ENCODE results near the gene TXLNA. TPM values are rescaled to one million over a fixed set of nuclear protein-coding genes. Genes with fewer than 3 reads are reported as not detected.

The TXLNA gene
- total RNA-seq, result 26.3 TPM

DNA sequence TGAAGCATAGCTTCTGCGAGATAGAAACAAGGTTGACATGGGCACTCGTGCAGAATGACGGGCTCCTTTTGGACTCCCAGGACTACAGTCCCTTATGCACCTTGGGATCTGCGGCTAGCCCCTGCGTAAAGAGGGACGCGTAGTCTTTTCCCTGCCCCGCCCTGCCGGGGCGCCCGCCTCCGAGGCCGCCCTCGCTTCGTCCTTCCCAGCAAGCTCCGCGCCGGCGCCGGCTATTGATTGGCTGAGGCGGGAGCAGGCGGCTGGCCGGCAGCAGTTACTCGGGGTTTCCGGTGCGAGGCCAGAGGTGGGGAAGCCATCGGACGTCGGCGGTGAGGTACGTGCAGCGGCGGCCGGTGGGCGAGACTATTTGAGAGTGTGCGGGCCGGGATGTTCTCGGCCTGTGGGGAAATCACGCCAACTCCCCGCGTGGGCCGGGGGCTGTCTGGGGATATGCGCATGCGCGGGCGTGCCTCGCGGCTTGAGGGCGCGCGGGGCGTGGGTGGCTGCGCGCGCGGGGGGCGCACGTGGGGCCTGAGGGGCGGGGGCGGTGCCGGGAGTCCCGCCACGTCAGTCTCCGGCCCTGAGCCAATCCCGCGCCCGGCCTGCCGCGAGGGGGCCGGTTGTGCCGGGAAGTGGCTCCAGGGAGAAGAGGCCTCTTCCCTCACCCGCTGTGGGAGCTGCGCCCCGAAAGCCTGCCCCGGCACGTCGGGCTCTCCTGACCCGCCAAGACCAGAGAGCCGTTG lies at the start of gene TXLNA:
Gene TXLNA, plus strand, starts transcription at position 233 of the 743 bp plus-strand sequence. CDS start 671 bp downstream, outside the sequence.

DNA sequence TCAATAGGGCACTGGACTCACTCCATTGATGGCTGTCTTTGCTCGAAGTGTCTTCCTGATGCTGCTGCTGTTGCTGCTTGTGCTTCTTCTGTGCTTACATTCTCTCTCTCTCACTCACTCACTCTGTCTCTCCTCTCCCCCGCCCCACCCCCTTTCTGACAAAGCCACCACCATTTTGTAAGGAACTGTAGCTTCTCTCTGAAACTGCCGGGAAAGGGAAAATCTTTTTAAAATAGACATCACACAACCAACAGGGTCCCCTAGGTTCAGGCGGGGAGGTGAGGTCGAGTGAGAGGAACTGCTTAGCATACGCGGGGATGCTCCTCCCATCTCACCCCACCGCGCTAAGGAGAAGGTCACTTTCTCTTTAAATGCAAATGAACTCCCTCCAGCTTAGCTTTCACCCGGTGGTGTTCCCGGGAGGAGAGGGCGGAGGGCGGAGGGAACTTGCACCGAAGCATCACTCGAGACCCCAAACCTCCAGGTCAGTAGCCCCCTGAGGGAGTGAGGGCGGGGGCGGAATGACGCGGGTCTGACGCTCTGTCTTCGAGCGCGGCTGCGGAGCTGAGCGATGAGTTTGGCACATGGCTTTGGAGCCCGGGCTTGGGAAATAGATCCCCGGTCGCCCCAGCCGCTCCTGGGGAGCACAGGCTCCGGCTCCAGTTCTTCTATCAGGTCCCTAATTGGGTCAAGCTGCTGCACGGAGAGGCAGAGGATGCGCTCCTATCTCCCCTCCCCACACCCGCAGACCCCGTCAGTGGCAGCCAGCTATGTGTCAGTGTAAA lies 20.9 kb downstream of the TXLNA start, which contains the start of gene CCDC28B:
Gene CCDC28B, plus strand, starts transcription at position 370 of the 785 bp plus-strand sequence. CDS start 1,341 bp downstream, outside the sequence.

DNA sequence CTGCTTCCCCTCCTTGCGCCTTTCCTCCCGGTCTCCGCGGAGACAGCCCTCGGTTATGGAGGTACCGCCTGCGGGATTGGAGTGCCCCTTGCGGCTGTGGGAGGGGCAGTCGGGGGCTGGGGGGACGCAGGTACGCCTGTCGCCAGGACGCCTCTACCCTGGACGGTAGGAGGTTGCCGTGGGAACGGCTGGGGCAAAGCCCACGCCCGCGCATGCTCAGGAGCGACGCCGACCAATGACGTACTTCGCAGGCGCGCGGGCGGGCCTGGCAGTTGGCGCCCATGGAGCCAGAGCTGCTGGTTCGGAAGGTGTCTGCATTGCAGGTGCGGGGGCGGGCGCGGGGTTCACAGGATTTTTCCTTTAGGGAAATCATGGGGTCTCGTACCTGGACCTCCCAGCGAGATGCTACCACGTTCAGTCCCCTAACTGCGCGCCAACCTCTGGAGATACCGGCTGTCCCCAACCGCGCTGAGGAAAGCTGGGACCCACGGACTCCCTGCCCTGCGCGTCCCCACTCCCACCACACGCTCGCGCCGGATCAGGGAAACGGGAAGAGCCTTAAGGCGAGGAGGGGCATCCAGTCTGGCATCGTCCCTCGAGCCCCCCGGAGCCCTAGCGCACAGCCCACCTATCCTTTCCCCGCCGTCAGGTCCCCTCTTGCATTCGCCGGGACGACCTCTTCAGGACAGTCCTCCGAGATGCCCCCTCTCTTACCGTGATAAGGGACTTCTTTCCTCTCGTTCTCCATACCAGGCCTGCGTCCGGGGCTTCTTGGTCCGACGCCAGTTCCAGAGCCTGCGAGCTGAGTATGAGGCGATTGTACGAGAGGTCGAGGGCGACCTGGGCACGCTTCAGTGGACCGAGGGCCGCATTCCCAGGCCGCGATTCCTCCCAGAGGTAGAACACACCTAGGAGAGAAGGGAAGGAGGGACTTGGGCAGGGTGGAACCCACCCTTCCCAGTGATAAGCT lies 26.2 kb downstream of the TXLNA start, which contains the start of gene IQCC:
Gene IQCC, plus strand, starts transcription at position 271 of the 970 bp plus-strand sequence. Its CDS starts 11 bp downstream, at position 282.

DNA sequence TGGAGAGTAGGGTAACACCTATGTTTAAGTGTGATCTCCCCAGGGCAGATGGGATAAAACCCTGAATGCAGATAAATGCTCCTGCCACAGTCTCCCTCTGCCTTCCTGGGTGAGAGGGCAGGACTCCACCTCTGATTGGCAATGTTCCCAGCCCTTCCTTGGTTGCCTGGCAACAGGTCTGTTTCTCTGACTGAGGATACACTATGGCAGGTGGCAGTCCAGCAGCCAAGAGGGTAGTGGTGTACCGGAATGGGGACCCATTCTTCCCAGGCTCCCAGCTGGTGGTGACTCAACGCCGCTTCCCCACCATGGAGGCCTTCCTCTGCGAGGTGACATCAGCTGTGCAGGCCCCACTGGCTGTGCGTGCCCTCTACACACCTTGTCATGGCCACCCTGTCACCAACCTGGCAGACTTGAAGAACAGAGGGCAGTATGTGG lies 29.4 kb downstream of the TXLNA start, which contains the start of gene DCDC2B:
Gene DCDC2B, plus strand, starts transcription at position 199 of the 438 bp plus-strand sequence. Its CDS starts 5 bp downstream, at position 204.

DNA sequence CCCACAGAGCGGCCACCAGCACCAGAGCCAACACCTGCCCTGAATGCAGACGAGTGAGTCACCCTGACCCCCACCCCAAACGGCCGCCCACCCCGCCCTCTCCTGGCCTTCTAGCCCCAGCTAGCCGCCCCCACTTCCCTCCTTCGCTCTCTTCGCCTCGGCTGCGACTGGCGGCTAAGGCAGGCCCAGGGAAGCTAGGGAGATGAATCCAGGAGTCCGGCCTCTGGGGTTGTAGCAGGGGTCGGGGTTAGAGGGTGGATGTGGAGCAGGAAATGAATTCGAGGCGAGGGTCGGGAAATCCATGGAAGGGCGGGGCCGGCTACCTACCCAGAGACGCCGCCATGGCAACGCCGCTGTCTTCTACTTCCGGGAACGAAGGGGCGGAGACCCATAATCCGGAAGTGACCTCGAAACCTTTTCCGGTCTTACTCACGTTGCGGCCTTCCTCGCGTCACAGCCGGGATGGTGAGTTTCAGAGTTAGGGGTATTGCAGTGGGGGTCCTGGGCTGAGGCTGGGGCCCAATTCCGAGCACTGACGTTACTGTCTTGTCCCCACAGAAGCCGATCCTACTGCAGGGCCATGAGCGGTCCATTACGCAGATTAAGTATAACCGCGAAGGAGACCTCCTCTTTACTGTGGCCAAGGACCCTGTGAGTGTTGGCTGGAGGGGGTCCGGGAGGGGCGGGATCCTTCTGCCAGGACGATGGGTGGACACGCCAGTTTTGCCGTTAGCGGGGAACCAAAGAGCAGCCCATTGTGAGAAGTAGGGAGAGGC lies 42.7 kb downstream of the TXLNA start, which contains the start of the genes EIF3I and TMEM234:
Gene EIF3I, plus strand, starts transcription at position 428 of the 776 bp plus-strand sequence. Its CDS starts 35 bp downstream, at position 463.
Gene TMEM234, minus strand, starts transcription at position 374 of the 776 bp plus-strand sequence. Its CDS starts 31 bp downstream, at position 343.

DNA sequence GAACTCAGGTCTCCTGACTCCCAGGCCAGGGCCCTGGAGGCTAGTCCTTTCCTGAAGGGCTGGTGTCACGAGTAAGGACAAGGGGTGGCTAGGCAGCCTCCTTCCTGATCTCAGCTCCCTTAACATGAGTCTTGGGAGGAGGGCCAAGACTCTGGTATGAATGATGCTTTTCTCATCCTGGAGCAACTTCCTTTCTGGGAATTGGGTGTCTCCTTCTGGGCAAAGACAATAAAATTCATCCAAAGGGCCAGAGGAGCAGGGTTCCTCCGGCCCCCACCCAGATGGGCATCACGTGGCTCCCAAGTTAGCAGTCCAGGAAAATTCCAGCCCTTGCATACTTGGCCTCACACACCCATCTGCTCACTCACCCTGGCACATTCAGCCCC lies 67.4 kb downstream of the TXLNA start, which contains the start of gene FAM167B:
Gene FAM167B, plus strand, starts transcription at position 335 of the 386 bp plus-strand sequence. CDS start 200 bp downstream, outside the sequence.

Other genes starting within 250 kb of the TXLNA start
- gene PTP4A2, start 241.3 kb upstream of the TXLNA start, total RNA-seq, result 444 TPM
- 102 TPM for gene KHDRBS1, start 165.8 kb upstream of the TXLNA start, total RNA-seq
- 7.2 TPM for gene TMEM39B, start 106.7 kb upstream of the TXLNA start, total RNA-seq
- 36.2 TPM for gene KPNA6, start 71.6 kb upstream of the TXLNA start, total RNA-seq
- 23.5 TPM for gene CCDC28B, start 20.9 kb downstream of the TXLNA start, total RNA-seq
- 4.6 TPM for gene IQCC, start 26.0 kb downstream of the TXLNA start, total RNA-seq
- gene DCDC2B, start 29.4 kb downstream of the TXLNA start, total RNA-seq, result not detected
- 14.8 TPM for gene TMEM234, start 42.7 kb downstream of the TXLNA start, total RNA-seq
- 107 TPM for gene EIF3I, start 42.7 kb downstream of the TXLNA start, total RNA-seq
- 0.46 TPM for gene FAM167B, start 67.5 kb downstream of the TXLNA start, total RNA-seq
- 0.23 TPM for gene LCK, start 71.6 kb downstream of the TXLNA start, total RNA-seq
- 27.0 TPM for gene HDAC1, start 112.4 kb downstream of the TXLNA start, total RNA-seq
- gene MARCKSL1, start 156.6 kb downstream of the TXLNA start, total RNA-seq, result 264 TPM
- gene FAM229A, start 182.8 kb downstream of the TXLNA start, total RNA-seq, result 2.3 TPM
- not detected for gene TSSK3, start 182.9 kb downstream of the TXLNA start, total RNA-seq
- 58.4 TPM for gene BSDC1, start 214.8 kb downstream of the TXLNA start, total RNA-seq

All from diencephalon (tissue), 1 donor.